Activated naive CD8-positive, alpha-beta T cell (primary cell): ENCODE measurements around the gene NUDT13.
A peak's percentile ranks its signal among the peaks of the same experiment; 100 is the strongest.

Experiments used
- H3K27ac Mint-ChIP-seq: one replicate; pipeline ENCODE4 v1.8.0; 2021; ENCODE audit warnings: mixed read lengths
- H3K27me3 Mint-ChIP-seq: one replicate; pipeline ENCODE4 v1.8.0; 2021; ENCODE audit warnings: mixed read lengths
- H3K36me3 Mint-ChIP-seq: one replicate; pipeline ENCODE4 v1.8.0; 2021; ENCODE audit warnings: mixed read lengths
- H3K4me1 Mint-ChIP-seq: one replicate; pipeline ENCODE4 v1.8.0; 2021; ENCODE audit warnings: low read depth, mixed read lengths
- H3K4me3 Mint-ChIP-seq: one replicate; pipeline ENCODE4 v1.8.0; 2021; ENCODE audit warnings: mild to moderate bottlenecking, mixed read lengths
- H3K9me3 Mint-ChIP-seq: one replicate; pipeline ENCODE4 v1.8.0; 2021; ENCODE audit warnings: low read depth, mixed read lengths

NUDT13 gene

DNA sequence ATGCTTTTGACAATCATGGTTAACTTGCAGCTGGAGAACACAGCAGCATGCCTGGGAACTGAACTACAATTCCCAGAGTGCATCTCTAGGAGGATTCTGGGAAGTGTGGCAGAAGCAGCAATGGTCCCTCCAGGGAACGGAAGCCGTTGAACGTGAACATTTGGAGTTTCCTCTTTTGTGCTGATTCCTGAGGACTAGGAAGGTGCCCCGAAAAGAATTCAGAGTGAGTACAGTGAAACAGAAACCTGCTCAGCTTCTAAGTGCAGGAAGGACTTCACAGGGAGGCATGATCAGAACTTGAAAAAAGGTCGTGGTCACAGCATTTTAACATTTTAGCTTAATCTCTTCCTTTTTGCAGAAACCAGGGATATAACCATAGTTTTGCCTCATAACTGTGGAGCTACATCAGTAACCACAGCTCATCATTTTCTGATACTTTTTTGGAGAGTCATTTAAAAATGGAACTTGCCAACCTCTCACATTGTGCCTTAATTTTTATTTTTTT, at the start of gene NUDT13:
Gene NUDT13, plus strand, starts transcription at position 111 of the 505 bp plus-strand sequence. CDS start 3,911 bp downstream, outside the sequence.
- Mint-ChIP-seq H3K9me3 (no peaks in the 10 kb centered on the region), H3K36me3 (peaks cover 16% of the 10 kb centered on the region), H3K27me3 (no peaks in the 10 kb centered on the region), H3K27ac (peak within 1 kb of the TSS; percentile 95), H3K4me3 (peak within 1 kb of the TSS; percentile 92), H3K4me1 (peaks cover 13% of the 10 kb centered on the region)

DNA sequence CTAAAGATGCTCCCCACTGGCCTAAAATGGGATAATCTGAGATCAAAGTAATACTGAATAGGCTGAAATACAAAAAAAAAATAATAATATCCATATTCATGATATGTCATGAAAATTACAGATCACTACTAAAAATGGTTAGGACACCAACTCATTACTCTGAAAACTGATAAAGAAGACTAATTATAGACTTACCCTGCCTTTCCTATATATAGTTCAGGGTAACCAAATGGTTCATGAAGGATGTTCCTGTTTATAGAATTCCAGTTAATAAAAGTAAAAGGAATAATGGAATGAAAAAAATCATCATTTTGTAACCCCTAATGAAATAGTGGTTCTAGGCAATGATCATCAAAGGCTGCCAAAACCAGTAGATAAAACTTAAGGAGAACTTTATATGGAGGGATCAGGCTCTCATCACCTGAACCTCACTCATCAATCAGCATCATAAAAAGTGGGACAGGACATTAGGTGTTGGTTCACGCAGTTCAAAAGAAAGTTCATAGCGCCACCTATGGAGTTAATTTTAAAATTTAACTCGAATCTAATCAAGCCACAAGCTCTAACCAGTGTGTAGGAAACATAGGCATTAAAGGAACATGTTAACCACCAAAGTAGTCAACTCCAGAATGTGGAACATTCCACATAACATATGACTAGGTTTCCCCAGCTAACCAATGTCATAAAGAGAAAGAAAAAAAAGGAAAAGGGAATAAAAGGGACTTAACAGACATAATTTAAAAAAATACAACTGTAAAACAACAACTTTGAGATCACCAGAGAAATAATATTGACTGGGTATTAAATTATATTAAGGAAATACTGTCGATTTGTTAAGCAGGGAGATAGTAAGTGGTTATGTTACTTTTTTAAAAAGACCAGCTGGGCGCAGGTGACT, 49.3 kb upstream of the NUDT13 start:
- H3K27ac Mint-ChIP-seq: peak overlapping the region; percentile 13

DNA sequence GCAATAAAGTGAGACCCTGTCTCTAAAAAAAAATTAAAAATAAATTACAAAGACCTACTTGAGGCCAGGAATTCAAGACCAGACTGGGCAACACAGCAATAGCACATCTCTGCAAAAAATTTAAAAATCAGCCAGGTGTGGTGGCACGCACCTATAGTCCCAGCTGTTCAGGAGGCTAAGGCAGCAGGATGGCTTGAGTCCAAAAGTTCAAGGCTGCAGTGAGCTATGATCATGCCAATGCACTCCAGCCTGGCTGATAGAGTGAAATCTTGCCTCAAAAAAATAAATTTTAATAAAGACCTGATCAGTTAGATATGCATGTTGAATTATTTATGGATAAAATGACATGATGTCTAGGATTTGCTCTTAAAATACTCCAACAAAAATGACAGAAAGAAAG, 48.5 kb upstream of the NUDT13 start:
- H3K36me3 Mint-ChIP-seq: peaks cover 6% of the 10 kb centered on the region
- no peaks in the 10 kb centered on the region for H3K9me3 Mint-ChIP-seq
- H3K4me1 Mint-ChIP-seq: peaks cover 10% of the 10 kb centered on the region
- H3K4me3 Mint-ChIP-seq: no peak overlapping the region
- H3K27me3 Mint-ChIP-seq: no peaks in the 10 kb centered on the region
- H3K27ac Mint-ChIP-seq: no peak overlapping the region

More for the DNA sequence above, 49.3 kb upstream of the NUDT13 start:
- Mint-ChIP-seq H3K36me3 (peaks cover 6% of the 10 kb centered on the region), H3K27me3 (no peaks in the 10 kb centered on the region), H3K4me1 (peaks cover 10% of the 10 kb centered on the region), H3K9me3 (no peaks in the 10 kb centered on the region), H3K4me3 (no peak overlapping the region)

DNA sequence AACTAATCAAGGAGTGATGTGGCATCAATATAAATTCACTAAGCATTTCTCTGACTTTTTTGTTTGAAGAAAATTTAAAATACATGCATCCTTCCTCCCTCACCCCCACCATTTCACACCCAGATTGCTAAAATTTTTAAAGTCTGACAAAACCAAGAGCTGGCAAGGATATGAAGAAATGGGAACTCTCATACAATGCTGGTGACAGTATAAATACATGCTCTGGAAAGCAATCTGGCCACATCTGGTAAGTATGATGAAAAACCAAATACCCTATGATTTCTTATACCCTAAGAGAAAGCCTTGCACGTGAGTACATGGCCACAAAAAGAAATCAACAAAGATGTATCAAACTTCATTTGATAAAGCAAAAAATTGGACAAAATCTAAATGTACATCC, 44.8 kb upstream of the NUDT13 start:
- H3K4me3 Mint-ChIP-seq: no peak overlapping the region
- H3K27me3 Mint-ChIP-seq: no peaks in the 10 kb centered on the region
- H3K9me3 Mint-ChIP-seq: no peaks in the 10 kb centered on the region
- H3K4me1 Mint-ChIP-seq: peaks cover 6% of the 10 kb centered on the region
- H3K27ac Mint-ChIP-seq: no peak overlapping the region
- H3K36me3 Mint-ChIP-seq: peaks cover 8% of the 10 kb centered on the region

DNA sequence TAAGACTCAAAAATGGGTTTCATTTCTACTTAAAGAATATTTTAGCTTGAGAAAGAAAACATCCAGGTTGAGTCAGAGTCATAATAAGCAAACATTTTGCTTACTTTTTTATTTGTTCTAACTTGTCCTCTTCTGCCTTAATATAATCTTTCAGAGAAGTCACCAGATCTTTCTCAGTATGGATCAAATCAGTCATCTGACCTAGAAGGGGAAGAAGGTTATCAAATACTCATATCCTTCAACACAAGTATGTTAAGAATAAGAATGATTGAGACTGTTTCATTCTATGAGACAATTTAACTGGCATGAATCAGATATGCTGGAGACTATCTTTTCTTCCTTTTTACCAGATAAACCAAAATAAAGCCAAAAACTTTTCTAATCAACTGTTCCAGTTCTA, 36.6 kb upstream of the NUDT13 start:
- Mint-ChIP-seq H3K27me3 (no peaks in the 10 kb centered on the region), H3K27ac (no peak overlapping the region), H3K9me3 (no peaks in the 10 kb centered on the region), H3K36me3 (peaks cover 2% of the 10 kb centered on the region), H3K4me1 (peaks cover 6% of the 10 kb centered on the region), H3K4me3 (no peak overlapping the region)

DNA sequence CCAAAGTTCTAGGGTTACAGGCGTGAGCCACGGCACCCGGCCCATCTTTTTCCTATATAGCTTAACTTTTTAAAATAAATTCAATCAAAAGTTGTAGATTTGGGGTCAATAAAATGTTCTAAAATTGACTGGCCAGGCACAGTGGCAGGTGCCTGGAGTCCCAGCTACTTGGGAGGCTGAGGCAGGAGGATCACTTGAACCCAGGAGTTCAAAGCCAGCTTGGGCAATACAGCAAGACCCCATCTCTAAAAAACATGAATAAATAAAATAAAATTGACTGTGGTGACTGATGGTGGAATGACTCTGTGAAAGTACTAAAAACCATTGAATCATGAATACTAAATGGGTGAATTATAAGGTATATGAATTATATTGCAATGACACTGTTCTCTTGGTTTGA, 34.4 kb upstream of the NUDT13 start:
- no peak overlapping the region for H3K27ac Mint-ChIP-seq
- H3K27me3 Mint-ChIP-seq: no peaks in the 10 kb centered on the region
- H3K4me3 Mint-ChIP-seq: no peak overlapping the region
- H3K4me1 Mint-ChIP-seq: peaks cover 12% of the 10 kb centered on the region
- peaks cover 2% of the 10 kb centered on the region for H3K36me3 Mint-ChIP-seq
- no peaks in the 10 kb centered on the region for H3K9me3 Mint-ChIP-seq

DNA sequence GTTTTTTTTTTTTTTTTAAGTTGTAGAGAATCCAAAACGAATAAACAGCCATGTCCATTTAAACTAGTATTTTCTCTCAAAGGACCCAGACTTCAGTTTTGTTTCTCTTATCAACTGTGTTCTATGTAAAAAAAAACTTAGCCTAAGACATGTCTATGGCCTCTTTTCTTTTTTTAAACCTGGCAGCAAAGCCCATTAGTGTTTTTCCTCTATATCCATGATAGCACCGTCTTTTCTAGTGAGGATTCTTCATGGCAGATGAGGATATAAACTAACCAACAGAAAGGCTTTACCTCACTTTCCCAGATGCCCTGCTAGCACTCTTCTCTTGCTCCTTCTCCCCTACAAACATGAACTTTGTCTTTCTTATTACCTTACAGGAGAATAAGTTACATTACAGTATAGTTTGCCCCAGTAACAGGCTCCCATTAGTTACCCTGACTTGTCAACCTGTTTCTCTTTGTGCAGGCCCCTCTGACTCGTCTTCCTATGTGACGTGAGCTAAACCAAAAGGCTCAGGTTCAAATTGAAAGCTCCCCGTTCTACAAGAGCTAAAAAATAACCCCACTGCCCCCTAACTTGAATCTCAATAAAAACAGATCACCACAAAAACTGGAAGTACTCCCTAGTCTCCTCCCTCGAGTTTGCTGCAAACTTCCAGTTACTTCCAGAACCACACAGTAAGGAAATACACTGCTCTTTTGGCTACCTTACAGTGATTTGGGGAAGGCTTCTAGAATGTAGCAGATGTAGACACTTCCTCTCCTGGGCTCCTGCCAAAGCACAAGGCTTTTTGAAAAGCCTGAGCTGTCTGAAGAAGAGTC, 33.7 kb upstream of the NUDT13 start:
- H3K27ac Mint-ChIP-seq: peak overlapping the region; percentile 46
- H3K4me1 Mint-ChIP-seq: peaks cover 14% of the 10 kb centered on the region
- H3K27me3 Mint-ChIP-seq: no peaks in the 10 kb centered on the region
- H3K4me3 Mint-ChIP-seq: no peak overlapping the region
- peaks cover 2% of the 10 kb centered on the region for H3K36me3 Mint-ChIP-seq
- no peaks in the 10 kb centered on the region for H3K9me3 Mint-ChIP-seq

DNA sequence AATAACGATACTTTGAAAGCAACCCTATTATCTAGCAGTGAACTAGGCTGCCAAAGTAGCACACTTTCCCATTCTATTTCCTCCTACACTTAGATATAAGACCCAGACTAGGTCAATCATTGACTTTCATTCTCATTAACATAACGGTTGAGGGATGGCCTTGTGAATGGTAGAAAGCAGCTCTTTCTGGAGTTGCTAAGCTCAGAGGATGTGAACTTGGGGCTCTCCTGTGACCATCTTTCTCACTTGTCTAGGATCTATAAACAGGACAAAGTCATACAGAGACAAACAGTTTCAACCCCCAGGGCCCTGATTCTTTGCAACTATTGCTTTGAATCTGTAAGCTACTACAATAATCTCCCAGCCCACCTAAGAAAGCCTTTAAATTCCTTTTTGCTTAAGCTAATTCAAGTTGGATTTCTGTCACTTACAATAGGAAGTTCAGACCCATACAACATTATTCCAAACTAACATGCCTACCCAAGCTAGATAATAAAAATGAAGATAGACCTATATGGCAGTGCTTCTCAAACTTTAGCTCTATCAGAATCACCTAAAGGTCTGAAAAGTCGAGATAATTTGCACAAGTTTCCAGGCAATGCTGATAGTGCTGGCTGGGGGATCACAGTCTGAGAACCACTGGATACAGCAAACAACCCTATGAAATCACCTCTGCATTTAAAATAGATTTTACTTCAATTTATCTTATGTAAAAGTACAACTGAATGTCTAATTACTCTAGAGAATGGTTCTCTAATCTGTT, 30.3 kb upstream of the NUDT13 start:
- Mint-ChIP-seq H3K4me1 (peaks cover 23% of the 10 kb centered on the region), H3K4me3 (no peak overlapping the region), H3K36me3 (no peaks in the 10 kb centered on the region), H3K27ac (no peak overlapping the region), H3K27me3 (no peaks in the 10 kb centered on the region), H3K9me3 (no peaks in the 10 kb centered on the region)

DNA sequence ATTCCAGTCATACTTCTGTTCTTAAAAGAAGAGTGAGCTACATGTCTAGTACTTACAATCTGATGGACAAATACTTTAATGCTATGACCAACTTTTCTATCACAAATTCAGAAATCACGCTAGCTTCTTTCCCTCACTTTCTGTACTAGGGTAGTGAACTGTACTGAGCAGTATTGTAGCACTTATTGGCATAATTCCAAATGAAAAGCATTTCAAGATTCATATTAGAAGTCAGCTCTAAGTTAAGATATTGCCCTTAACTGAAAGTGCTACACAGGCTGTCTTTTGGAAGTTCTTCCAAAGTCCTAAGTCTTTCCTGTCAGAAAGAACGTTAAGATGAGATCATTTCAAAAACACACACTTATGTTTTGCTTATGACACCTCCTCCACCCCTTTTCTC, 27.0 kb upstream of the NUDT13 start:
- Mint-ChIP-seq H3K4me1 (peaks cover 17% of the 10 kb centered on the region), H3K27ac (no peak overlapping the region), H3K36me3 (no peaks in the 10 kb centered on the region), H3K9me3 (no peaks in the 10 kb centered on the region), H3K4me3 (no peak overlapping the region), H3K27me3 (no peaks in the 10 kb centered on the region)

DNA sequence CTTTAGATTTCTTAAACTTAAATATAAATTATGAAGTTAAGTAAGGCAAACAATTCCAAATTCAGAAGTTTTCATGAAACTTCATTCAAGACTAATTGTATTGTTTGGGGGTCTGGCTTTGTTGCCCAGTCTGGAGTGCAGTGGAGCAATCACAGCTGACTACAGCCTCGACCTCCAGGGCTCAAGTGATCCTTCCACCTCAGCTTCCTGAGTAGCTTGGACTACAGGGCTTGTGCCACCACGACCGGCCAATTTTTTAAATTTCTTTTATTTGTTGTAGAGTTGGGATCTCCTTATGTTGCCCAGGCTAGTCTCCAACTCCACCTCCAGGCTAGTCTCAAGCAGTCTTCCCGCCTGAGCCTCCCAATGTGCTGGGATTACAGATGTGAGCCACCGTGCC, 26.0 kb upstream of the NUDT13 start:
- Mint-ChIP-seq H3K36me3 (no peaks in the 10 kb centered on the region), H3K4me3 (no peak overlapping the region), H3K9me3 (no peaks in the 10 kb centered on the region), H3K27ac (no peak overlapping the region), H3K27me3 (no peaks in the 10 kb centered on the region), H3K4me1 (peaks cover 15% of the 10 kb centered on the region)

DNA sequence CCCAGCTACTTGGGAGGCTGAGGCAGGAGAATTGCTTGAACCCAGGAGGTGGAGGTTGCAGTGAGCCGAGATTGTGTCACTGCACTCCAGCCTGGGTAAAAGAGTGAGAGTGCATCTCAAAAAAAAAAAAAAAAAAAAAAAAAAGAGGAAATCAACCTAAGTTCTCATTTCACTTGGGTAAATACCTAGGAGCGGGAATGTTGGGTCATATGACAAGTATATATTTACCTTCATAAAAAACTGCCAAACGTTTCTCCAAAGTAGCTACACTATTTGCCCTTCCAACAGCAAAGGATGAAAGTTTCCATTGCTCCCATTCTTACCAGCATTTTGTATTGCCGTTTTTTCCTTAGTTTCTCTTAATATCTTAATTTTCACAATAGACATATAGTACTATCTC, 23.4 kb upstream of the NUDT13 start:
- Mint-ChIP-seq H3K4me3 (no peak overlapping the region), H3K4me1 (peaks cover 14% of the 10 kb centered on the region), H3K9me3 (no peaks in the 10 kb centered on the region), H3K36me3 (peaks cover 1% of the 10 kb centered on the region), H3K27ac (no peak overlapping the region), H3K27me3 (no peaks in the 10 kb centered on the region)

DNA sequence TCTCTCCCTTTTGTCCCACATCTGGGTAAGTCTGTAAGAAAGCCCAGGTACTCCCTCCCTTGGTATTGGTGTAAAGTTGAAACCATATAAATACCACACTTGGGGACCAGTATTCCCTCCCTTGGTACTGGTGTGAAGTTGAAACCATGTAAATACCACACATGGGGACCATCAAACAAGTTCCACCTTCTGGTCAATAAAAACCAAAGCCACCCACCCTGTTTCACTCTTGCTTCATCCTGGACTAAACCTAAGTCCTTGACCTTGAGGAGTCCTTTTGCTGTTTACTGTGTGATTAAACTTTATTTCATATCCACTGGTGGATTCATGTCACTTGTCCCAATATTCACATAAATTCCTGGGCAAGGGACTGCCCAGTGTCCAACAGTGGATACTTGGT, 22.0 kb upstream of the NUDT13 start:
- H3K4me1 Mint-ChIP-seq: peaks cover 14% of the 10 kb centered on the region
- H3K27ac Mint-ChIP-seq: no peak overlapping the region
- no peaks in the 10 kb centered on the region for H3K27me3 Mint-ChIP-seq
- H3K9me3 Mint-ChIP-seq: no peaks in the 10 kb centered on the region
- H3K4me3 Mint-ChIP-seq: no peak overlapping the region
- peaks cover 3% of the 10 kb centered on the region for H3K36me3 Mint-ChIP-seq

DNA sequence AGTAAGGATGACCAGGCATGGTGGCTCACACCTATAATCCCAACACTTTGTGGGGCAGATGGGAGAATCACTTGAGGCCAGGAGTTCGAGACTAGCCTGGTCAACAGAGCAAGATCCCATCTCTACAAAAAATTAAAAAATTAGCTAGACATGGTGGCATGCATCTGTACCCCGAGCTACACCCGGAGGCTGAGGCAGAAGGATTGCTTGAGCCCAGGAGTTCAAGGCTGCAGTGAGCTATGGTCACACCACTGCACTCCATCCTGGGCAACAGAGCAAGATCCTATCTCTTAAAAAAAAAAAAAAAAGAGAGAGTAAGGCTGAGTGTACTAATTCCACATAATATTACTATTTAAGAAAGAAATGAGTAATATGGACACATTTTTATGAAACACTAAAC, 17.4 kb upstream of the NUDT13 start:
- H3K4me3 Mint-ChIP-seq: no peak overlapping the region
- peaks cover 3% of the 10 kb centered on the region for H3K36me3 Mint-ChIP-seq
- H3K27me3 Mint-ChIP-seq: no peaks in the 10 kb centered on the region
- H3K4me1 Mint-ChIP-seq: peaks cover 34% of the 10 kb centered on the region
- H3K27ac Mint-ChIP-seq: no peak overlapping the region
- no peaks in the 10 kb centered on the region for H3K9me3 Mint-ChIP-seq

DNA sequence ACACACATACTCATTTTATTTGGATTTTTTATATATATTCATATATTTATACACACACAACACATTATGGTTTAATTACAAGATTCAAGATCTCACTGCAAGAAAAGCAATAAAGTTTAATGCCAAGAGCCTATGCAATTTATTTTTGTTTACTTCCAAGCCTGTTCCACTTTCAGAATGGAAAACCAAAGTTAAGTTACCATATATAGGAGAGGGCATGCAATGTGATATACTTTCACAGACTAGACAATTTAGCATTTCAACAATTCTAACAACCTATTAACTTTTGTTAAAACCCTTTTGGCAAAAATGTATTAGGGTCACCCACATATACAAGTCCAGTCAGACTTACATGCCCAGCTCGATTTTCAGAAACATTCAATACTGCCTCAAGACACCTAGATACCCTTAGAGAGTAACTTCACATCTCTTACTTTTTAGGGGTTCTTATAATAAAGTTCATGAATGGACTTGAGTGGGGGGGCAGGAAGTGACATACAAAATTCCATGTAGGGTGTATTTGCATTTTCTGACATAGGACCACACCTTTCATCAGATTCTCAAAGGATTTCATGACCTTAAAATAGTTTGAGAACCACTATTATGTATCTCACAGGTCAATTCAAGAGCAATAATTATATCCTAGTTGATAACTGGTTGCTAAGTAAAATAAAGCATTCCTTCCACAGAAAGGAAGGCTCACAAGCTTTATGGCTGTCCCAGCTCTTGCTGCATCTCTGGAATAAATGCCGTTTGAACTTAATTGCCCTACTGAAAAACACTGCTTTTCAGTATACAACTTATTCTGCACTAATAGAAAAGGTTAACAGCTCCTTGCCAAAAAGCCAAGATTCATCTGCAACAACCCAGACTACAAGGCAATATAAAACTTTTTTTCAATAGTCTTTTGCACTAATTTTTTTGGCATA, 16.1 kb upstream of the NUDT13 start:
- H3K36me3 Mint-ChIP-seq: peaks cover 3% of the 10 kb centered on the region
- peaks cover 36% of the 10 kb centered on the region for H3K4me1 Mint-ChIP-seq

More for the DNA sequence above, 16.1 kb upstream of the NUDT13 start:
- H3K9me3 Mint-ChIP-seq: no peaks in the 10 kb centered on the region
- H3K27ac Mint-ChIP-seq: no peak overlapping the region
- no peaks in the 10 kb centered on the region for H3K27me3 Mint-ChIP-seq
- H3K4me3 Mint-ChIP-seq: peak overlapping the region; percentile 90
